ENCODE data around the gene TICAM1.
"Not testable (repeated sequence)": the region's sequence is repeated elsewhere in the genome, so short reads cannot be mapped to it uniquely, and the experiment has no call there.

Gene TICAM1

DNA sequence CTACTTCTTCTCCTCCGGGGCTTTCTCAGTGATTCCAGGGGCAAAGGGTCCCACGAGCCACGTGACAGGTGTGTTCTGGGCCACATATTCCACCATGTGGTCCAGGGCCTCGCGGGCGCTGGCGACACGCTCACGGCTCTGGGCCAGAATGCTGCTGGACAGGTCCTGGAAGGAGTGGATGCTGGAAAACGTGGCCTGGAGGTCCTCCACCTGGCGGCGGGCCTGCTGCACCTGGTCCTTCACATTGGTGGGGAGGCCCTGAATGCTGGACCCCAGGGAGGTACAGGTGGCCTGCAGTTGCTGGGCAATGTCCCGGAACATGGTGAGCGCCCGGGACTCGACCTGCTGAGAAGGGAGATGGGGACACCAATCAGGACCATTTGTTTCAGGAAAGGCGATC lies 7.7 kb upstream of the TICAM1 start:
- TF ChIP-seq, protein P1, sequence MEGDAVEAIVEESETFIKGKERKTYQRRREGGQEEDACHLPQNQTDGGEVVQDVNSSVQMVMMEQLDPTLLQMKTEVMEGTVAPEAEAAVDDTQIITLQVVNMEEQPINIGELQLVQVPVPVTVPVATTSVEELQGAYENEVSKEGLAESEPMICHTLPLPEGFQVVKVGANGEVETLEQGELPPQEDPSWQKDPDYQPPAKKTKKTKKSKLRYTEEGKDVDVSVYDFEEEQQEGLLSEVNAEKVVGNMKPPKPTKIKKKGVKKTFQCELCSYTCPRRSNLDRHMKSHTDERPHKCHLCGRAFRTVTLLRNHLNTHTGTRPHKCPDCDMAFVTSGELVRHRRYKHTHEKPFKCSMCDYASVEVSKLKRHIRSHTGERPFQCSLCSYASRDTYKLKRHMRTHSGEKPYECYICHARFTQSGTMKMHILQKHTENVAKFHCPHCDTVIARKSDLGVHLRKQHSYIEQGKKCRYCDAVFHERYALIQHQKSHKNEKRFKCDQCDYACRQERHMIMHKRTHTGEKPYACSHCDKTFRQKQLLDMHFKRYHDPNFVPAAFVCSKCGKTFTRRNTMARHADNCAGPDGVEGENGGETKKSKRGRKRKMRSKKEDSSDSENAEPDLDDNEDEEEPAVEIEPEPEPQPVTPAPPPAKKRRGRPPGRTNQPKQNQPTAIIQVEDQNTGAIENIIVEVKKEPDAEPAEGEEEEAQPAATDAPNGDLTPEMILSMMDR (IDR thresholded peaks at IDR 0.05; ENCODE audit: borderline replicate concordance, insufficient read depth, low read depth, low read length) = no peak
- H3K4me3 ChIP-seq (ENCODE audit: low read depth, low read length) = no peak overlapping the region

DNA sequence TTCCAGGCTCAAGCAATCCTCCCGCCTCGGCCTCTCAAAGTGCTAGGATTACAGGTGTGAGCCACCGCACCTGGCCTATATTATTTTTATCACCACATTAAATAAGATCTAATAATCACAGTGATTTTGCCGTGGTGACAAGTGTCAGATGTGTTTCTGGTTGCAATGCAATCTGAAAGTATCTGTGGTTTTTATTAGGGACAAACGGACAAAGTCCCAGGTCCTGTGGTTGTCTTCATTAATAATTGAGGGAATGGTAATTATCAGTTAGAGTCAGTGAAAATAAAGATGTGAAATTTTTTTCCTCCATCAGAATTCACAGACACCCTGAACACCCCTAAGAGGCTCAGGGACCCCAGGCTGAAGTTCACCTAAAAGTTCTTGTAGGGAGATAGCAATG lies 1.3 kb upstream of the TICAM1 start:
- TF ChIP-seq, protein P1 (IDR thresholded peaks at IDR 0.05; ENCODE audit: borderline replicate concordance, insufficient read depth, low read depth, low read length) = no peak
- no peak overlapping the region for H3K4me3 ChIP-seq (ENCODE audit: low read depth, low read length)

DNA sequence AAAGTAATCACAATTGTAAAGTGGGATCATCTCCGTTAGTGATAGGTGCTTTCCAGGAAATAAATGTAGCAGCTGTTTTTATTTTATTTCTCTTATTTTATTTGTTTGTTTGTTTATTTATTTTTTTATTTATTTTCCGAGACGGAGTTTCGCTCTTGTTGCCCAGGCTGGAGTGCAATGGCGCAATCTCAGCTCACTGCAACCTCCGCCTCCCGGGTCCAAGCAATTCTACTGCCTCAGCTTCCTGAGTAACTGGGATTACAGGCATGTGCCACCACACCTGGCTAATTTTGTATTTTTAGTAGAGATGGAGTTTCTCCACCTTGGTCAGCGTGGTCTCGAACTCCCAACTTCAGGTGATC lies 448 bp upstream of the TICAM1 start:
- peak overlapping the region; percentile 67 for H3K4me3 ChIP-seq (ENCODE audit: low read depth, low read length)

DNA sequence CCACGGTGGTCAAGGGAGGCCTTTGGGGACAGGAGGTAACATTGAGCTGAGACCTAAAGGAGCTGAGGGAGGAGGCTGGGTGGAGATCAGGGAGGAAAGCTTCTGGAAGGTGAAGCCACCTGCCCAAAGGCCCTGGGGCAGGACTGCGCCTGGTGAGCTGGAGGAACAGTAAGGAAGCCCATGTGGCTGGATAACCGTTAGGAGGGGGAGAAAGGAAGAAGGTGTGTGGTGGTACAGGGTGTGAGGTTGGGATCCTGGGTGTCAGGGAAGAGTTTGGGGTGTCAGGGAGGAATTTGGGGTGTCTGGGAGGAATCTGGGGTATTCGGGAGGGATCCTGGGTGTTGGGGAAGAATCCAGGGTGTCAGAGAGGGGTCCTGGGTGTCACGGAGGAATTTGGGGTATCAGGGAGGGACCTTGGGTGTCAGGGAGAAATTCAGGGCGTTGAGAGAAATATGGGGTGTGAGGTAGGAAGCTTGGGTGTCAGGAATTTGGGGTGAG lies 695 bp downstream of the TICAM1 start:
- TF ChIP-seq, protein P1 (IDR thresholded peaks at IDR 0.05; ENCODE audit: borderline replicate concordance, insufficient read depth, low read depth, low read length) = no peak
- peak overlapping the region; percentile 67 for H3K4me3 ChIP-seq (ENCODE audit: low read depth, low read length)

DNA sequence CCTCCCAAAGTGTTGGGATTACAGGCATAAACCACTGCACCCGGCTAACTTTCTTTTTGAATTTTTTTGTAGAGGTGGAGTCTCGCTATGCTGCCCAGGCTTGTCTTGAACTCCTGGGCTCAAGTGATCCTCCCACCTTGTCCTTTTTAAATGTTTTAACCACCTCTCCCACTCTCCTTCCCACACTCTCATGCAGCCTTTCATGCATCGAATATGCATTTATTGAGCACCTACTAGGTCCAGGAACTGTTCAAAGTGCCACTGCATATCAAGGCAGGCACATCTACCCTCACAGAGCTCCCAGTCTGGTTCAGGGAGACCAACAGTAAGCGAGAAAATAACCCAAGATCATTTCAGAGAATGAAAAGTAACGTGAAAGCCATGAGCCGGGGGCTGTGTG lies 1.2 kb downstream of the TICAM1 start:
- TF ChIP-seq, protein P1 (IDR thresholded peaks at IDR 0.05; ENCODE audit: borderline replicate concordance, insufficient read depth, low read depth, low read length) = no peak
- peak overlapping the region; percentile 67 for H3K4me3 ChIP-seq (ENCODE audit: low read depth, low read length)

DNA sequence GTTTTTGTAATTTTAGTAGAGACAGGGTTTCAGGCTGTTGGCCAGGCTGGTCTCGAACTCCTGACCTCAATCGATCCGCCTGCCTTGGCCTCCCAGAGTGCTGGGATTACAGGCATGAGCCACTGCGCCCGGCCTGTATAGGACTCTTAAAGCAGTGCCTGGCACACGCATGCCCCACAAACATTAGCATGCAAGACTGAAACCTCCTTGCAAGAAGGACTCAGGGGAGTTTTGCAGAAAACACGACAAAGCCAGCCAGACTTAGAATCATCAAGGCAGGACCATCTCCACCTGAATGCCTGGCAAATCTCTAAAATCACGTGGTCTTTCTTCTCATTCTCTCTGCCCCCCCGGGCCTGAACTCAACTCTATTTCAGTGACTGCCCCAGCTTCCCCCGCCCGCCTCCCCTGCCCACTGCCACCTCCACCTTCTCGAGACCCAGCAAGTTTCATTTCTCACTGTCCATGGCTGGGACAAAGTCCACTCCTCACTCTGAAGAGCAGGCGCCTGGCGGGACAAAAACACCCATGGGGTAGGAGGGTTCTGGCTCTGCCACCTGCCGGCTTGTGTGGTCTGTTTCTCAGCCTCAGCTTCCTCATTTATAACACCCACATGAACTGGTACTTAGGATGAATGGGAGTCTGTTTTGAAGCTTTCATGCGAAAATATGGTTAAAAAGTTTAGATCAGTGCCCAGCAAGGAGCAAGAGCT lies 2.4 kb downstream of the TICAM1 start:
- H3K4me3 ChIP-seq (ENCODE audit: low read depth, low read length) = peak overlapping the region; percentile 40
- TF ChIP-seq, protein P1 (IDR thresholded peaks at IDR 0.05; ENCODE audit: borderline replicate concordance, insufficient read depth, low read depth, low read length) = no peak

DNA sequence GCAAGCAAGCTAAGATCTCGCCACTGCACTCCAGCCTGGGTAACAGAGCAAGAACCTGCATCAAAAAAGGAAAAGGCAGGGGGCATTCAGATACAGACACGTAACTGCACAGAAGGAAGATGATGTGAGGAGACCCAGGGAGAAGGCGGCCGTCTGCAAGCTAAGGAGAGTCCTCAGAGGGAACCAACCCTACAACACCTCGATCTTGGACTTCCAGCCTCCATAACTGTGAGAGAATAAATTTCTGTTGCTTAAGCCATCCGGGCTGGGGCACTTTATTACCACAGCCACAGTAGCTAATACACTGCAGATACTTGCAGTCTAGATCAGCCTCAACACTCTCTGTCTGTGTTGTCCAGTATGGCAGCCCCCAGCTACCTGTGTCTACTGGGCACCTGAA lies 7.9 kb downstream of the TICAM1 start:
- H3K4me3 ChIP-seq (ENCODE audit: low read depth, low read length) = no peak overlapping the region
- TF ChIP-seq, protein P1 (IDR thresholded peaks at IDR 0.05; ENCODE audit: borderline replicate concordance, insufficient read depth, low read depth, low read length) = no peak

DNA sequence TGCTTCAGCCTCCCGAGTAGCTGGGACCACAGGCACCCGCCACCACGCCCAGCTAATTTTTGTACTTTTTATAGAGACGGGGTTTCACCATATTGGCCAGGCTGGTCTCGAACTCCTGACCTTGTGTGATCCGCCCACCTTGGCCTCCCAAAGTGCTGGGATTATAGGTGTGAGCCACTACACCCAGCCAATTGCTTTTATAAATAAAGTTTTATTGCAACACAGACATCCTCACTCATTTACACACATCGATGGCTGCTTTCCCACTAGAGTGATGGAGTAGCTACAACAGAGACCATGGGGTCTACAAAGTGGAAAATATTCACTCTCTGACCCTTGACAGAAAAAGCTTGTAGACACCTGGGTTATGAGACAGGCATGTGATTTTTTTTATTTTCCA lies 9.2 kb downstream of the TICAM1 start:
- H3K4me3 ChIP-seq (ENCODE audit: low read depth, low read length) = not testable (repeated sequence)
